Left colon (tissue), 2 donors: ENCODE measurements around the gene TRIM48. TPM values are rescaled to one million over a fixed set of nuclear protein-coding genes. Genes with fewer than 3 reads are reported as not detected.
"Not testable (repeated sequence)": the region's sequence is repeated elsewhere in the genome, so short reads cannot be mapped to it uniquely, and the experiment has no call there.

ENCODE experiments used
- ATAC-seq: fragments of 200-7000 bp; cut with Tn5 transposase; one replicate; pipeline ENCODE4 v1.9.1; 2020; ENCODE audit warnings: mild to moderate bottlenecking, moderate library complexity
- DNase-seq, 2 donors: peaks; one replicate each; pipeline ENCODE4 v3.0.0-alpha.2; 2020
- intact Hi-C, 2 donors: fragments of 100-400 bp; cut with DNase I in 1 of 2; cut with micrococcal nuclease in 1 of 2; formaldehyde crosslinking; loops; one replicate each; pipeline versions ENCODE4 v1.11.2 to v1.14.0; 2022; cut with DNase I, micrococcal nuclease
- long read RNA-seq: library from polyadenylated mRNA; unstranded; transcript quantifications from one replicate; pipeline ENCODE4 v2.0.0, GENCODE V29; 2021
- total RNA-seq, 2 donors: library from RNA; stranded (reverse); fragmentation: NEBNext Ultra II Directional; extraction: Animal tissue kit (Norgen Biotek cat#: 25700); gene quantifications; one replicate each; pipeline ENCODE4 v1.2.1, GENCODE V29; 2021
- donor health status: DM: no; HTN: no; CAD: no.
- donor health status: DM: yes; HTN: yes; CAD: no.

The TRIM48 gene, protein sequence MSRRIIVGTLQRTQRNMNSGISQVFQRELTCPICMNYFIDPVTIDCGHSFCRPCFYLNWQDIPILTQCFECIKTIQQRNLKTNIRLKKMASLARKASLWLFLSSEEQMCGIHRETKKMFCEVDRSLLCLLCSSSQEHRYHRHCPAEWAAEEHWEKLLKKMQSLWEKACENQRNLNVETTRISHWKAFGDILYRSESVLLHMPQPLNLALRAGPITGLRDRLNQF
- total RNA-seq = not detected
- long read RNA-seq = 0 reads

DNA sequence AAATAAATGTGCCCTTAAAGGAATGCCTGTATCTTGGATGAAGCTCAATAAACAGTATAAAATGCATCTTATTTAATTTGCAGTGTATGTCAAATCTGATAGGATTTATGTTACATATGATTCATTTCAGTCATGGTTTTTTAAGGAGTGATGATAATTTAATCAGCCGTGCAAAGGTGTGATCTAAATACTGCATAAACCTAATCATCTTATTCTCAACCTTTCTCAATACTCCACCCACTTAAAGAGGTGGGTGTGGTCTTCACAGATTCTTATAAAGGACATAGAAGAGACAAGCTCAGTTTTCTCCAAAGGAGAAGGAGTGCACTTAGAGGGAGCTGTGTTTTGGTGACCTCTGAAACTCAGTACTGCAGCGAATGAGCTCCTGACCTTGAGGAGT is at the start of gene TRIM48:
TRIM48 (plus strand) TSS at position 301 of the 400 bp plus-strand sequence. CDS start 113 bp downstream, outside the sequence.
- ATAC-seq, DNase-seq, intact Hi-C loops: not testable (repeated sequence)

DNA sequence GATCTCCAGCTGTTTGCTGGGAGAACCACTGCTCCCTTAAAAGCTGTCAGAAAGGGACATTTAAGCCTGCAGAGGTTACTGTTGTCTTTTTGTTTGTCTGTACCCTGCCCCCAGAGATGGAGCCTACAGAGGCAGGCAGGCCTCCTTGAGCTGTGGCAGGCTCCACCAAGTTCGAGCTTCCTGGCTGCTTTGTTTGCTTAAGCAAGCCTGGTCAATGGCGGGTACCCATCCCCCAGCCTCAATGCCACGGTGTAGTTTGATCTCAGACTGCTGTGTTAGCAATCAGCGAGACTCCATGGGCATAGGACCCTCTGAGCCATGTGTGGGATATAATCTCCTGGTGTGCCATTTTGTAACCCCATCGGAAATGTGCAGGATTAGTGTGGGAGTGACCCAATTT is 23.6 kb upstream of the TRIM48 start:
- DNase-seq, ATAC-seq, intact Hi-C loops: not testable (repeated sequence)

DNA sequence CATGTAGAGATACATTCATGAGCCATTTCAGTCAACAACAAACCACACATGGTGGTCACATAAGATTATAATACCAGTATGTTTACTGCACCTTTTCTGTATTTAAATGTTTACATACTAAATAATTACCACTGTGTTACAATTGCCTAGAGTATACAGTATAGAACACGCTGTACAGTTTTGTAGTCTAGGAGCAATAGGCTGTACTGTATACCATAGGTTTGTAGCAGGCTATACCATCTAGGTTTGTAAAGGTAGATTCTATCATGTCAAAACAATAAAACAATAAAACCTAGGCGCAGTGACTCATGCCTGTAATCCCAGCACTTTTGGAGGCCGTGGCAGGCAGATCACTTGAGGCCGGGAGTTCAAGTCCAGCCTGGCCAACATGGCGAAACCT is 1.1 kb downstream of the TRIM48 start:
- ATAC-seq = no peak
- intact Hi-C loops = no loop called here
- DNase-seq = no peak

Other genes starting within 250 kb of the TRIM48 start
- gene OR4A16, start 81.0 kb downstream of the TRIM48 start, total RNA-seq = not detected
- not detected for gene OR4A15, start 105.8 kb downstream of the TRIM48 start, total RNA-seq